Measurements from ENCODE around the gene KRAS. TPM values are rescaled to one million over a fixed set of nuclear protein-coding genes. Genes with fewer than 3 reads are reported as not detected.

Gene KRAS
- total RNA-seq, 1 experiment from 2014 or later: 47.5 TPM

DNA sequence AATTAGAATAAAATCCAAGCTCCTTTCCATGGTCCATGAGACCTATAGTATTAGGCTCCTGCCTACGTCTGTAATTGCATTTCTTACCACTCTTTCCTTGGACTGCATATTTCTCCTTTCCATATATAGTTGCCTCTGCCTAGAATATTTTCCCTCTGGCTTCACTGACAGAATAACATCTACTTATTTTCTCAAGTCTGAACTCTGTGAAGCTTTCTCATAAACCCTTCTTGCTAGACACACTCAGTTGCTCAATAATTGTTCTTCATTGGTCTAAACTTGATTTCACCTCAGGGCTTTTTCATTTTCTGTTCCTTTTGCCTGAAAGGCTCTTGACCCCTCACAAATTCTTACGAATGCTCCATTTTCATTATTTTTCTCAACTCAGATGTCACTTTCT is 36.9 kb upstream of the KRAS start:
- Histone ChIP-seq H2BK15ac (ENCODE audit: low read depth, low read length) (no peak overlapping the region), H3K14ac (ENCODE audit: insufficient read depth, low read length) (no peak overlapping the region), H3K18ac (ENCODE audit: insufficient read length, low read depth, low read length) (no peak overlapping the region), H3K4ac (ENCODE audit: low read depth, low read length) (no peak overlapping the region), H2BK12ac (ENCODE audit: insufficient read length, low read depth, low read length) (no peak overlapping the region), H4K91ac (ENCODE audit: insufficient read length, low read depth, low read length) (no peak overlapping the region), H3K27me3 (ENCODE audit: insufficient read depth, low read length) (no peaks in the 10 kb centered on the region), H3K23me2 (ENCODE audit: insufficient read length, low read depth, low read length, poor library complexity, severe bottlenecking) (no peaks in the 10 kb centered on the region), H3K27ac (ENCODE audit: insufficient read length, low read depth, low read length) (no peak overlapping the region), H3K4me2 (ENCODE audit: insufficient read depth, insufficient read length, low read length) (no peak overlapping the region), H3K79me1 (ENCODE audit: insufficient read depth, low read depth, low read length, poor library complexity, severe bottlenecking) (no peaks in the 10 kb centered on the region), H2AFZ (ENCODE audit: low read length) (no peak overlapping the region), H3K56ac (ENCODE audit: insufficient read length, low read depth, low read length) (no peak overlapping the region), H3T11ph (ENCODE audit: low read length) (no peak overlapping the region), H2BK120ac (ENCODE audit: low read depth, low read length, poor library complexity, severe bottlenecking) (no peak overlapping the region), H2BK20ac (ENCODE audit: low read depth, low read length, poor library complexity, severe bottlenecking) (no peak overlapping the region), H4K5ac (ENCODE audit: insufficient read length, low read depth, low read length) (no peak overlapping the region), H3K9ac (ENCODE audit: extremely low read depth, insufficient read length, low read length) (no peak overlapping the region), H3K79me2 (ENCODE audit: insufficient read depth, low read length) (no peaks in the 10 kb centered on the region), H3K23ac (ENCODE audit: insufficient read length, low read depth, low read length) (no peak overlapping the region), H2BK5ac (ENCODE audit: insufficient read length, low read length) (no peak overlapping the region), H4K20me1 (ENCODE audit: control insufficient read depth, insufficient read depth, insufficient read length) (no peaks in the 10 kb centered on the region), H4K8ac (replicated peaks; ENCODE audit: insufficient read length, low read depth, low read length) (no peak overlapping the region), H3K4me1 (ENCODE audit: insufficient read depth, low read length) (no peaks in the 10 kb centered on the region), H3K9me3 (ENCODE audit: control insufficient read depth, low read depth, low read length) (no peaks in the 10 kb centered on the region), H2AK5ac (ENCODE audit: insufficient read length, low read length) (no peak overlapping the region)
- peaks cover 4% of the 10 kb centered on the region for H3K27me3 Mint-ChIP-seq (ENCODE audit: low read depth)
- H3K4me3 Mint-ChIP-seq: no peak overlapping the region
- no peak overlapping the region for H3K27ac Mint-ChIP-seq
- no peak for DNase-seq
- WGBS (ENCODE audit: extremely low coverage, insufficient read length, low lambda C conversion rate): no CpG with 5 or more reads among the region's 2 CpGs
- H3K36me3 Mint-ChIP-seq (ENCODE audit: insufficient read depth in 1 of 3, low read depth in 3 of 3): peaks cover 0 to 6% (median 0%) of the 10 kb centered on the region in 3 experiments; a peak in 2 of 7 replicates
- H3K9me3 Mint-ChIP-seq: peaks cover 6 to 10% of the 10 kb centered on the region in 2 experiments; a peak in 3 of 5 replicates
- TF ChIP-seq, protein P1, sequence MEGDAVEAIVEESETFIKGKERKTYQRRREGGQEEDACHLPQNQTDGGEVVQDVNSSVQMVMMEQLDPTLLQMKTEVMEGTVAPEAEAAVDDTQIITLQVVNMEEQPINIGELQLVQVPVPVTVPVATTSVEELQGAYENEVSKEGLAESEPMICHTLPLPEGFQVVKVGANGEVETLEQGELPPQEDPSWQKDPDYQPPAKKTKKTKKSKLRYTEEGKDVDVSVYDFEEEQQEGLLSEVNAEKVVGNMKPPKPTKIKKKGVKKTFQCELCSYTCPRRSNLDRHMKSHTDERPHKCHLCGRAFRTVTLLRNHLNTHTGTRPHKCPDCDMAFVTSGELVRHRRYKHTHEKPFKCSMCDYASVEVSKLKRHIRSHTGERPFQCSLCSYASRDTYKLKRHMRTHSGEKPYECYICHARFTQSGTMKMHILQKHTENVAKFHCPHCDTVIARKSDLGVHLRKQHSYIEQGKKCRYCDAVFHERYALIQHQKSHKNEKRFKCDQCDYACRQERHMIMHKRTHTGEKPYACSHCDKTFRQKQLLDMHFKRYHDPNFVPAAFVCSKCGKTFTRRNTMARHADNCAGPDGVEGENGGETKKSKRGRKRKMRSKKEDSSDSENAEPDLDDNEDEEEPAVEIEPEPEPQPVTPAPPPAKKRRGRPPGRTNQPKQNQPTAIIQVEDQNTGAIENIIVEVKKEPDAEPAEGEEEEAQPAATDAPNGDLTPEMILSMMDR (conservative IDR thresholded peaks at IDR 0.05): no peak
- H3K4me1 Mint-ChIP-seq: no peaks in the 10 kb centered on the region
